HG02981 (cell line): ENCODE results near the gene STUB1.
"Not testable (repeated sequence)": the region's sequence is repeated elsewhere in the genome, so short reads cannot be mapped to it uniquely, and the experiment has no call there.

Experiments
- ATAC-seq: cut with Tn5 transposase; IDR thresholded peaks from one replicate; pipeline ENCODE4 v1.9.1; 2021; ENCODE audit warnings: mild to moderate bottlenecking, moderate library complexity; ENCODE audit not compliant: unreplicated experiment

The STUB1 gene

GRCh38 chr16:678209-678857 lies 1.9 kb upstream of the STUB1 start:
- ATAC-seq, result no peak

- ATAC-seq, result peak; percentile 1
Observed at GRCh38 chr16:678858-679813, 1.1 kb upstream of the STUB1 start.

GRCh38 chr16:680625-680945 lies 375 bp downstream of the STUB1 start:
- ATAC-seq, result no peak

GRCh38 chr16:680967-681745 lies 946 bp downstream of the STUB1 start:
- ATAC-seq, result no peak

GRCh38 chr16:681746-682427 lies 1.7 kb downstream of the STUB1 start:
- ATAC-seq, result no peak

GRCh38 chr16:682493-683395 lies 2.5 kb downstream of the STUB1 start:
- ATAC-seq, result no peak

GRCh38 chr16:683396-684070 lies 3.3 kb downstream of the STUB1 start:
- no peak for ATAC-seq

- peak; percentile 60 for ATAC-seq
Observed at GRCh38 chr16:684071-684794, 4.0 kb downstream of the STUB1 start, which contains the start of gene JMJD8. JMJD8 (minus strand) TSS chr16:684334; CDS start chr16:684319, 15 bp downstream.

GRCh38 chr16:684961-685696 lies 4.9 kb downstream of the STUB1 start:
- no peak for ATAC-seq

GRCh38 chr16:685967-686366 lies 5.8 kb downstream of the STUB1 start:
- no peak for ATAC-seq

GRCh38 chr16:686459-687260 lies 6.5 kb downstream of the STUB1 start:
- ATAC-seq, result no peak

GRCh38 chr16:687499-687898 lies 7.3 kb downstream of the STUB1 start:
- no peak for ATAC-seq

- no peak for ATAC-seq
Observed at GRCh38 chr16:689175-689897, 9.1 kb downstream of the STUB1 start.

GRCh38 chr16:691242-691641 lies 11.0 kb downstream of the STUB1 start:
- ATAC-seq, result not testable (repeated sequence)

GRCh38 chr16:692356-693108 lies 12.3 kb downstream of the STUB1 start:
- ATAC-seq, result no peak

GRCh38 chr16:693364-693763 lies 13.2 kb downstream of the STUB1 start:
- ATAC-seq, result no peak
